Tibial nerve (tissue), 4 donors: ENCODE data around the gene SELL. TPM values are rescaled to one million over a fixed set of nuclear protein-coding genes. Genes with fewer than 3 reads are reported as not detected.
"Not testable (repeated sequence)": the region's sequence is repeated elsewhere in the genome, so short reads cannot be mapped to it uniquely, and the experiment has no call there.

ENCODE experiments used
- DNase-seq, 2 donors: peaks; one replicate each; pipeline ENCODE4 v3.0.0-alpha.2; 2019; ENCODE audit warnings: low spot score in 2 of 2
- H3K27ac ChIP-seq, 4 donors: fragments of 200-600 bp; sonication (generic) in 3 of 4; one replicate each; pipeline ENCODE4 v1.5.1; 2017 to 2019; ENCODE audit warnings: mild to moderate bottlenecking in 1 of 4
- H3K27me3 ChIP-seq, 2 donors: fragments of 200-600 bp; sonication (generic) in 1 of 2; one replicate each; pipeline versions ENCODE4 v1.5.1 to v1.6.0; 2017 to 2019
- H3K36me3 ChIP-seq, 3 donors: fragments of 200-600 bp; sonication (generic); one replicate each; pipeline ENCODE4 v1.5.1; 2018 to 2019
- H3K4me1 ChIP-seq, 4 donors: fragments of 200-600 bp; sonication (generic) in 3 of 4; one replicate each; pipeline ENCODE4 v1.5.1; 2017 to 2019
- H3K4me3 ChIP-seq, 4 donors: fragments of 200-600 bp; sonication (generic) in 3 of 4; one replicate each; pipeline ENCODE4 v1.5.1; 2017 to 2019; ENCODE audit warnings: mild to moderate bottlenecking in 1 of 4, moderate library complexity in 1 of 4
- H3K9me3 ChIP-seq, 4 donors: fragments of 200-600 bp; sonication (generic) in 3 of 4; one replicate each; pipeline ENCODE4 v1.5.1; 2017 to 2019
- EP300 ChIP-seq, 2 donors: sonication (generic); formaldehyde crosslinking; IDR thresholded peaks; one replicate each; pipeline ENCODE4 v1.6.1; 2017; ENCODE audit warnings: antibody characterized with exemption in 2 of 2, mild to moderate bottlenecking in 1 of 2
- POLR2A ChIP-seq, 2 donors: fragments of 450-650 bp; IDR thresholded peaks; one replicate each; pipeline ENCODE4 v1.6.1; 2017; ENCODE audit warnings: antibody characterized with exemption in 2 of 2, mild to moderate bottlenecking in 2 of 2, moderate library complexity in 2 of 2
- WGBS, 2 donors: methylation state at CpG; one replicate each; pipeline ENCODE4 v1.1.5; 2018; 5-methylcytosine and 5-hydroxymethylcytosine counted together
- total RNA-seq, 4 donors: library from RNA; depleted of rRNA; stranded (reverse); fragments of >200 nt; gene quantifications; one replicate each; pipeline ENCODE4 v1.1.0, GENCODE V29; 2016
- TF ChIP-seq, protein P1 (sequence below), 5 experiments: fragments of 200-600 bp in 3 of 5; fragments of 450-650 bp in 2 of 5; sonication (generic) in 3 of 5; IDR thresholded peaks; one replicate each; pipeline ENCODE4 v1.5.1; 2016 to 2019; ENCODE audit warnings: antibody characterized with exemption in 5 of 5, mild to moderate bottlenecking in 3 of 5, moderate library complexity in 2 of 5

SELL gene
- total RNA-seq, 4 donors from 2014 or later, result 2.1 to 5.0 (median 3.4) TPM

DNA sequence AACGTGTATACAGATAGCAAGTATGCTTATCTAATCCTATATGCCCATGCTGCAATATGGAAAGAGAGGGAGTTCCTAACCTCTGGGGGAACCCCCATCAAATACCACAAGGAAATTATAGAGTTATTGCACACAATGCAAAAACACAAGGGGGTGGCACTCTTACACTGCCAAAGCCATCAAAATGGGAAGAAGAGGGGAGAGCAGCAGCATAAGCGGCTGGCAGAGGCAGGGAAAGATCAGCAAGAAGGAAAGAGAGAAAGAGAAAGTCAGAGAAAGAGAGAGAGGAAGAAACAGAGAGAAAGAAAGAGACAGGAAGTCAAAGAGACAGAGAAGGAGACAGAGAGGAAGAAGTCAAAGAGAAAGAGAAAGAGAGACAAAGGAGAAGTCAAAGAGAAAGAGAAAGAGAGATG, 44.2 kb downstream of the SELL start:
- not testable (repeated sequence) for H3K27me3 ChIP-seq, H3K4me1 ChIP-seq, H3K27ac ChIP-seq, H3K4me3 ChIP-seq, H3K9me3 ChIP-seq, H3K36me3 ChIP-seq, DNase-seq
- 70 to 78% methylated on average over 2 of the region's 2 CpGs for WGBS, 2 donors

- not testable (repeated sequence) for H3K27me3 ChIP-seq, H3K27ac ChIP-seq, H3K4me3 ChIP-seq, H3K36me3 ChIP-seq, H3K9me3 ChIP-seq, H3K4me1 ChIP-seq, DNase-seq
- 72 to 76% methylated on average over 8 of the region's 8 CpGs for WGBS, 2 donors
Measured at GRCh38 chr1:169662680-169663079, 48.7 kb downstream of the SELL start.

GRCh38 chr1:169661066-169661465, 50.4 kb downstream of the SELL start:
- not testable (repeated sequence) for H3K27me3 ChIP-seq, H3K4me3 ChIP-seq, H3K9me3 ChIP-seq, DNase-seq, H3K4me1 ChIP-seq, H3K27ac ChIP-seq, H3K36me3 ChIP-seq
- 93 to 96% methylated on average over 5 to 13 of the region's 16 CpGs for WGBS, 2 donors

DNA sequence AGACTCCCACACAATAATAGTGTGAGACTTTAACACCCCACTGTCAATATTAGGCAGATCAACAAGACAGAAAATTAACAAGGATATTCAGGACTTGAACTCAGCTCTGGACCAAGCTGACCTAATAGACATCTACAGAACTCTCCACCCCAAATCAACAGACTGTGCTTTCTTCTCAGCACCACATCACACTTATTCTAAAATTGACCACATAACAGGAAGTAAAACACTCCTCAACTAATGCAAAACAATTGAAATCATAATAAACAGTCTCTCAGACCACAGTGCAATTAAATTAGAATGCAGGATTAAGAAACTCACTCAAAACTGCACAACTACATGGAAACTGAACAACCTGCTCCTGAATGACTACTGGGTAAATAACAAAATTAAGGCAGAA, 52.6 kb downstream of the SELL start:
- DNase-seq, H3K36me3 ChIP-seq: not testable (repeated sequence)

DNA sequence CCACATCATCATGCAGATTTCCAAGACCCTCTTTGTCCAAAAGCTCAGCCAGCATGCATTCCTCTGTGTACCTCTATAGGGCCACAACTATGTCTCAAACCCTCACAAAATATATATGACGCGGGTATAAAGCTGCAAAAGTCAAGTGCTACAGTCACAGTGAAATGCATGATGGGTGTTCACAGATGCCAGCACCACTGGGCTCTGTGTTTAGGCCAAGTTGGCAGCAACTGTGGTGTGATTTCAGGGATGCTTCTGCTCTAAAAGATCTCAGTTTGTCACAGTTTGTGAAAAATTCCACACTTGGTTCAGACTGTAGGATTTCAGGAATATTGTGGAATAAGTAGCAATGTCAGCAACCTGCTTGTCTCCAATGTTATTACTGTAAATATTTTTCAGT, 57.5 kb downstream of the SELL start:
- Histone ChIP-seq H3K9me3 (peaks cover 0 to 4% (median 0%) of the 10 kb centered on the region in 4 donors), H3K27me3 (no peaks in the 10 kb centered on the region), H3K36me3 (no peaks in the 10 kb centered on the region), H3K4me3 (no peak overlapping the region), H3K4me1 (peaks cover 0 to 16% (median 2%) of the 10 kb centered on the region in 4 donors), H3K27ac (peak overlapping the region in 1 of 4 donors; percentile 52)
- DNase-seq, result no peak
- TF ChIP-seq EP300 (IDR thresholded peaks at IDR 0.05) (no peak), POLR2A (IDR thresholded peaks at IDR 0.05) (no peak)
- TF ChIP-seq, protein P1, sequence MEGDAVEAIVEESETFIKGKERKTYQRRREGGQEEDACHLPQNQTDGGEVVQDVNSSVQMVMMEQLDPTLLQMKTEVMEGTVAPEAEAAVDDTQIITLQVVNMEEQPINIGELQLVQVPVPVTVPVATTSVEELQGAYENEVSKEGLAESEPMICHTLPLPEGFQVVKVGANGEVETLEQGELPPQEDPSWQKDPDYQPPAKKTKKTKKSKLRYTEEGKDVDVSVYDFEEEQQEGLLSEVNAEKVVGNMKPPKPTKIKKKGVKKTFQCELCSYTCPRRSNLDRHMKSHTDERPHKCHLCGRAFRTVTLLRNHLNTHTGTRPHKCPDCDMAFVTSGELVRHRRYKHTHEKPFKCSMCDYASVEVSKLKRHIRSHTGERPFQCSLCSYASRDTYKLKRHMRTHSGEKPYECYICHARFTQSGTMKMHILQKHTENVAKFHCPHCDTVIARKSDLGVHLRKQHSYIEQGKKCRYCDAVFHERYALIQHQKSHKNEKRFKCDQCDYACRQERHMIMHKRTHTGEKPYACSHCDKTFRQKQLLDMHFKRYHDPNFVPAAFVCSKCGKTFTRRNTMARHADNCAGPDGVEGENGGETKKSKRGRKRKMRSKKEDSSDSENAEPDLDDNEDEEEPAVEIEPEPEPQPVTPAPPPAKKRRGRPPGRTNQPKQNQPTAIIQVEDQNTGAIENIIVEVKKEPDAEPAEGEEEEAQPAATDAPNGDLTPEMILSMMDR (IDR thresholded peaks at IDR 0.05), result no peak
- WGBS, 2 donors, result 56 to 69% methylated on average over 2 of the region's 2 CpGs

More for the DNA sequence above, 52.6 kb downstream of the SELL start:
- H3K9me3 ChIP-seq, H3K27me3 ChIP-seq, H3K4me3 ChIP-seq, H3K4me1 ChIP-seq: not testable (repeated sequence)
- H3K27ac ChIP-seq, result peak overlapping the region in 3 of 4 donors; percentile 46 to 72 (median 72)

- no peak for TF ChIP-seq POLR2A (IDR thresholded peaks at IDR 0.05)
- TF ChIP-seq, protein P1 (IDR thresholded peaks at IDR 0.05), result no peak
- Histone ChIP-seq H3K36me3 (no peaks in the 10 kb centered on the region), H3K4me3 (no peak overlapping the region), H3K27ac (no peak overlapping the region), H3K9me3 (no peaks in the 10 kb centered on the region), H3K4me1 (peaks cover 0 to 11% (median 2%) of the 10 kb centered on the region in 4 donors), H3K27me3 (no peaks in the 10 kb centered on the region)
- DNase-seq, result no peak
- 68 to 81% methylated on average over 2 of the region's 2 CpGs for WGBS, 2 donors
Measured at GRCh38 chr1:169651035-169651434, 60.4 kb downstream of the SELL start.

DNA sequence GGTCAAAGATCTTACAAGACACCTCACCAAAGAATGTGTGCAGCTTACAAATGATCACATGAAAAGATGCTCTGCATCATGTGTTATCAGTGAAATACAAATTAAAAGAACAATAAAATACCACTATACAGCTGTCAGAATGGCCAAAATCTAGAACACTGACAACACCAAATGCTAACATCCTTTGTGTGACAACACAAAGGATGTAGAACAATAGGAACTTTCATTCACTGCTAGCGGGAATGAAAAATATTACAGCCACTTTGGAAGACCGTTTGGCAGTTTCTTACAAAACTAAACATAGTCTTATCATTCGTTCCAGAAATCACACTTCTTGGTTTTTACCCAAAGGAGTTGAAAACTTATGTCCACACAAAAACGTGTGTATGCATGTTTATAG, 60.9 kb downstream of the SELL start:
- Histone ChIP-seq H3K4me1 (peaks cover 0 to 10% (median 0%) of the 10 kb centered on the region in 4 donors), H3K27ac (no peak overlapping the region), H3K36me3 (no peaks in the 10 kb centered on the region), H3K4me3 (no peak overlapping the region), H3K9me3 (no peaks in the 10 kb centered on the region), H3K27me3 (no peaks in the 10 kb centered on the region)
- TF ChIP-seq, protein P1 (IDR thresholded peaks at IDR 0.05), result no peak
- no peak for TF ChIP-seq POLR2A (IDR thresholded peaks at IDR 0.05)
- no peak for TF ChIP-seq EP300 (IDR thresholded peaks at IDR 0.05)
- no peak for DNase-seq
- 17 to 32% methylated on average over 4 of the region's 4 CpGs for WGBS, 2 donors
